Fibroblast of lung (primary cell): ENCODE results near the gene IFI16. TPM values are rescaled to one million over a fixed set of nuclear protein-coding genes. Genes with fewer than 3 reads are reported as not detected.

Experiments
- DNase-seq, 2 donors: peaks; one replicate each; pipeline versions ENCODE4 v3.0.0 to v3.0.0-alpha.2; 2010; ENCODE audit warnings: low read depth in 2 of 2
- H2AFZ ChIP-seq: 2 replicates; pipeline ENCODE4 v1.5.1; 2012; ENCODE audit warnings: low read length, control low read depth, inconsistent platforms
- H3K27ac ChIP-seq: 2 replicates; pipeline ENCODE4 v1.5.1; 2011; ENCODE audit warnings: low read length, control low read depth; ENCODE audit not compliant: insufficient read depth
- H3K27me3 ChIP-seq: 2 replicates; pipeline ENCODE4 v1.5.1; 2011; ENCODE audit warnings: mild to moderate bottlenecking, low read length; ENCODE audit not compliant: control insufficient read depth, insufficient read depth
- H3K36me3 ChIP-seq: 2 replicates; pipeline ENCODE4 v1.5.1; 2011; ENCODE audit warnings: low read length; ENCODE audit not compliant: control insufficient read depth, insufficient read depth
- H3K4me1 ChIP-seq: 2 replicates; pipeline ENCODE4 v1.5.1; 2011; ENCODE audit warnings: low read length; ENCODE audit not compliant: control insufficient read depth, insufficient read depth; ENCODE audit errors: extremely low read depth
- H3K4me2 ChIP-seq: 2 replicates; pipeline ENCODE4 v1.5.1; 2011; ENCODE audit warnings: low read length, control low read depth; ENCODE audit not compliant: insufficient read depth; ENCODE audit errors: extremely low read depth
- H3K4me3 ChIP-seq, 4 experiments: fragments of 200-600 bp in 1 of 4; sonication (generic) in 1 of 4; replicated peaks in 1 of 4; 2 replicates each; pipeline ENCODE4 v1.5.1; 2011 to 2016; ENCODE audit warnings: low read length in 4 of 4, low read depth in 3 of 4, mild to moderate bottlenecking in 3 of 4, control low read depth in 2 of 4, inconsistent platforms in 1 of 4, mixed read lengths in 1 of 4; ENCODE audit not compliant: insufficient read depth in 1 of 4; ENCODE audit errors: control extremely low read depth in 1 of 4
- H3K79me2 ChIP-seq: 2 replicates; pipeline ENCODE4 v1.5.1; 2012; ENCODE audit warnings: mild to moderate bottlenecking, low read length, inconsistent platforms; ENCODE audit not compliant: control insufficient read depth, insufficient read depth
- H3K9ac ChIP-seq: 2 replicates; pipeline ENCODE4 v1.5.1; 2011; ENCODE audit warnings: mild to moderate bottlenecking, low read length, control low read depth; ENCODE audit not compliant: insufficient read depth
- H3K9me3 ChIP-seq: 2 replicates; pipeline ENCODE4 v1.5.1; 2012; ENCODE audit warnings: low read depth, low read length; ENCODE audit not compliant: control insufficient read depth, insufficient read depth
- H4K20me1 ChIP-seq: 2 replicates; pipeline ENCODE4 v1.5.1; 2011; ENCODE audit warnings: low read length; ENCODE audit not compliant: control insufficient read depth, insufficient read depth; ENCODE audit errors: extremely low read depth
- EZH2 ChIP-seq: IDR thresholded peaks from 2 replicates; pipeline ENCODE4 v1.5.1; 2012; ENCODE audit warnings: low read length, control low read depth, mild to moderate bottlenecking; ENCODE audit errors: missing control alignments
- polyA plus RNA-seq, 2 donors: library from polyadenylated mRNA; depleted of rRNA in 1 of 2; stranded (reverse) in 1 of 2; unstranded in 1 of 2; fragments of >200 nt; gene quantifications; 2 replicates each; pipeline ENCODE4 v1.2.1, GENCODE V29; 2011 to 2012; ENCODE audit warnings: missing spikeins in 1 of 2
- total RNA-seq: library from RNA; depleted of rRNA; stranded (reverse); fragments of >200 nt; gene quantifications from 2 replicates; pipeline ENCODE4 v1.2.1, GENCODE V29; 2014
- TF ChIP-seq, protein P1 (sequence below), 2 donors: IDR thresholded peaks in 1 of 2; conservative IDR thresholded peaks in 1 of 2; 1 replicate in 1 of 2; 2 replicates in 1 of 2; pipeline ENCODE4 v1.5.1; 2011 to 2012; ENCODE audit warnings: low read length in 2 of 2, control low read depth in 1 of 2, inconsistent platforms in 1 of 2, low read depth in 1 of 2, mild to moderate bottlenecking in 1 of 2

IFI16 gene
- total and polyA plus RNA-seq, 2 donors (not counting 1 experiment from before 2014, with no cell fraction given), result 141 to 223 TPM

- Histone ChIP-seq H3K9me3 (no peaks in the 10 kb centered on the region), H3K9ac (no peak overlapping the region), H3K4me2 (no peak overlapping the region), H3K36me3 (peaks cover 8% of the 10 kb centered on the region), H3K4me3 (no peak overlapping the region), H4K20me1 (no peaks in the 10 kb centered on the region), H3K4me1 (peaks cover 3% of the 10 kb centered on the region), H2AFZ (no peak overlapping the region), H3K27me3 (no peaks in the 10 kb centered on the region), H3K27ac (no peak overlapping the region), H3K79me2 (no peaks in the 10 kb centered on the region)
- TF ChIP-seq, protein P1, sequence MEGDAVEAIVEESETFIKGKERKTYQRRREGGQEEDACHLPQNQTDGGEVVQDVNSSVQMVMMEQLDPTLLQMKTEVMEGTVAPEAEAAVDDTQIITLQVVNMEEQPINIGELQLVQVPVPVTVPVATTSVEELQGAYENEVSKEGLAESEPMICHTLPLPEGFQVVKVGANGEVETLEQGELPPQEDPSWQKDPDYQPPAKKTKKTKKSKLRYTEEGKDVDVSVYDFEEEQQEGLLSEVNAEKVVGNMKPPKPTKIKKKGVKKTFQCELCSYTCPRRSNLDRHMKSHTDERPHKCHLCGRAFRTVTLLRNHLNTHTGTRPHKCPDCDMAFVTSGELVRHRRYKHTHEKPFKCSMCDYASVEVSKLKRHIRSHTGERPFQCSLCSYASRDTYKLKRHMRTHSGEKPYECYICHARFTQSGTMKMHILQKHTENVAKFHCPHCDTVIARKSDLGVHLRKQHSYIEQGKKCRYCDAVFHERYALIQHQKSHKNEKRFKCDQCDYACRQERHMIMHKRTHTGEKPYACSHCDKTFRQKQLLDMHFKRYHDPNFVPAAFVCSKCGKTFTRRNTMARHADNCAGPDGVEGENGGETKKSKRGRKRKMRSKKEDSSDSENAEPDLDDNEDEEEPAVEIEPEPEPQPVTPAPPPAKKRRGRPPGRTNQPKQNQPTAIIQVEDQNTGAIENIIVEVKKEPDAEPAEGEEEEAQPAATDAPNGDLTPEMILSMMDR (conservative IDR thresholded peaks at IDR 0.05 in 1 of 2, IDR thresholded peaks at IDR 0.05 in 1 of 2; ENCODE audit: low read depth in 1 of 2, low read length in 2 of 2), result no peak
- no peak for TF ChIP-seq EZH2
- no peak for DNase-seq
Observed at GRCh38 chr1:159058751-159059150, 49.0 kb downstream of the IFI16 start.

GRCh38 chr1:159065106-159065505 lies 55.4 kb downstream of the IFI16 start:
- Histone ChIP-seq H3K27me3 (no peaks in the 10 kb centered on the region), H3K79me2 (no peaks in the 10 kb centered on the region), H3K36me3 (no peaks in the 10 kb centered on the region), H3K4me1 (no peaks in the 10 kb centered on the region), H3K4me3 (no peak overlapping the region), H3K9ac (no peak overlapping the region), H2AFZ (no peak overlapping the region), H3K4me2 (no peak overlapping the region), H3K9me3 (no peaks in the 10 kb centered on the region), H3K27ac (no peak overlapping the region), H4K20me1 (no peaks in the 10 kb centered on the region)
- TF ChIP-seq, protein P1 (conservative IDR thresholded peaks at IDR 0.05 in 1 of 2, IDR thresholded peaks at IDR 0.05 in 1 of 2; ENCODE audit: low read depth in 1 of 2, low read length in 2 of 2), result no peak
- TF ChIP-seq EZH2, result no peak
- DNase-seq, result no peak

DNA sequence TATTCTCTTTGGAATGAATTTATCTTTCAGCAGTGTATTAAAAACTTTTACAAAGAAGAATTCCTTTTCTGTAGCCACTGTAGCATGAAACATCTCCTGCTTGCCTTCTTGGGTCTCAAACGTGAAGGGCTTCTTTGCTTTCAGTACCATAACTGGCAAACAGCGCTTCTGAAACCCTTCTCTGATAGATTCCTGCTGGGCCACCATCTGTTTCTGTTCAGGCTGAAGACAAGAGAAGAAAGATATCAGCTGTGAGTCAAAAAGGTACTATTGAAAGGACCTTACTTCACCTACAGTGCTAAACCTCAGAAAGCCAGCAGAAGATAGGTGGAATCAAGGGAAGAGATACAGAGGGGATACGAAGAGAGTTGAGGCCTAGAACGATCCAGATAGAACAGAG lies 56.4 kb downstream of the IFI16 start:
- H3K36me3 ChIP-seq, result no peaks in the 10 kb centered on the region
- no peak overlapping the region for H2AFZ ChIP-seq
- no peaks in the 10 kb centered on the region for H4K20me1 ChIP-seq
- no peak for TF ChIP-seq EZH2
- TF ChIP-seq, protein P1 (conservative IDR thresholded peaks at IDR 0.05 in 1 of 2, IDR thresholded peaks at IDR 0.05 in 1 of 2; ENCODE audit: low read depth in 1 of 2, low read length in 2 of 2), result no peak
- DNase-seq, result no peak
- H3K4me3 ChIP-seq, result no peak overlapping the region
- no peaks in the 10 kb centered on the region for H3K27me3 ChIP-seq
- no peaks in the 10 kb centered on the region for H3K9me3 ChIP-seq
- no peak overlapping the region for H3K27ac ChIP-seq
- no peaks in the 10 kb centered on the region for H3K4me1 ChIP-seq
- H3K79me2 ChIP-seq, result no peaks in the 10 kb centered on the region
- no peak overlapping the region for H3K9ac ChIP-seq
- H3K4me2 ChIP-seq, result no peak overlapping the region
